WTC11 (cell line): Measurements from ENCODE around the gene TMEM117. TPM values are rescaled to one million over a fixed set of nuclear protein-coding genes. Genes with fewer than 3 reads are reported as not detected.

Experiments
- ATAC-seq: fragments of 200-7000 bp; cut with Tn5 transposase; 2 replicates; pipeline ENCODE4 v1.10.0; 2021; ENCODE audit warnings: mild to moderate bottlenecking, moderate library complexity
- CTCF ChIA-PET: fragments of 300-600 bp; sonication (Branson Sonifier 250); formaldehyde crosslinking; loops from one replicate; lab custom pipeline; 2021; ENCODE audit warnings: antibody characterized with exemption; lab: Charles Lee
- POLR2A ChIA-PET: fragments of 350-600 bp; sonication (Branson Sonifier 250); formaldehyde crosslinking; loops from one replicate; lab custom pipeline; 2021; ENCODE audit warnings: antibody characterized with exemption; lab: Charles Lee
- DNase-seq: peaks from one replicate; pipeline ENCODE4 v3.0.0; 2021; ENCODE audit warnings: low spot score
- H3K27ac Mint-ChIP-seq: 2 replicates; pipeline ENCODE4 v1.8.0; 2021; ENCODE audit warnings: mixed read lengths
- H3K27me3 Mint-ChIP-seq: 2 replicates; pipeline ENCODE4 v1.8.0; 2021; ENCODE audit warnings: low read depth, mild to moderate bottlenecking, moderate library complexity, mixed read lengths
- H3K36me3 Mint-ChIP-seq: 2 replicates; pipeline ENCODE4 v1.8.0; 2021; ENCODE audit warnings: mixed read lengths
- H3K4me1 Mint-ChIP-seq: 2 replicates; pipeline ENCODE4 v1.8.0; 2022; ENCODE audit warnings: mixed read lengths
- H3K4me3 Mint-ChIP-seq: 2 replicates; pipeline ENCODE4 v1.8.0; 2021; ENCODE audit warnings: mild to moderate bottlenecking, moderate library complexity, mixed read lengths
- H3K9me3 Mint-ChIP-seq: 2 replicates; pipeline ENCODE4 v1.8.0; 2021; ENCODE audit warnings: mixed read lengths
- ATF1 ChIP-seq: sonication (generic); formaldehyde crosslinking; IDR thresholded peaks from 2 replicates; pipeline ENCODE4 v1.8.1; 2023; ENCODE audit warnings: mild to moderate bottlenecking, moderate library complexity, missing genetic modification reagents
- HMGXB4 ChIP-seq: sonication (generic); formaldehyde crosslinking; IDR thresholded peaks from 2 replicates; pipeline ENCODE4 v1.8.1; 2023; ENCODE audit warnings: mild to moderate bottlenecking, moderate library complexity, missing genetic modification reagents
- MAX ChIP-seq: sonication (generic); formaldehyde crosslinking; IDR thresholded peaks from 2 replicates; pipeline ENCODE4 v1.8.0; 2022; ENCODE audit warnings: mild to moderate bottlenecking, missing genetic modification reagents
- MLX ChIP-seq: sonication (generic); formaldehyde crosslinking; IDR thresholded peaks from 2 replicates; pipeline ENCODE4 v1.8.1; 2023; ENCODE audit warnings: mild to moderate bottlenecking, missing genetic modification reagents, moderate library complexity
- MXD4 ChIP-seq: fragments of 250-450 bp; sonication (Bioruptor Pico); IDR thresholded peaks from 2 replicates; pipeline ENCODE4 v1.8.0; 2021; ENCODE audit warnings: mild to moderate bottlenecking, moderate library complexity, borderline replicate concordance
- NFATC4 ChIP-seq: fragments of 250-450 bp; sonication (Bioruptor Pico); IDR thresholded peaks from 2 replicates; pipeline ENCODE4 v1.9.0; 2021; ENCODE audit warnings: mild to moderate bottlenecking
- NFYB ChIP-seq: sonication (generic); formaldehyde crosslinking; conservative IDR thresholded peaks from 2 replicates; pipeline ENCODE4 v1.8.0; 2022; ENCODE audit warnings: low read depth, missing genetic modification reagents
- NR2C2 ChIP-seq: sonication (generic); formaldehyde crosslinking; IDR thresholded peaks from 2 replicates; pipeline ENCODE4 v1.8.0; 2022; ENCODE audit warnings: mild to moderate bottlenecking, missing genetic modification reagents
- NR3C1 ChIP-seq: sonication (generic); formaldehyde crosslinking; conservative IDR thresholded peaks from 2 replicates; pipeline ENCODE4 v1.8.1; 2023; ENCODE audit warnings: low read depth, mild to moderate bottlenecking, missing genetic modification reagents
- SMAD3 ChIP-seq: sonication (generic); formaldehyde crosslinking; IDR thresholded peaks from 2 replicates; pipeline ENCODE4 v1.8.0; 2022; ENCODE audit warnings: missing genetic modification reagents, mild to moderate bottlenecking, borderline replicate concordance
- TEAD1 ChIP-seq: sonication (generic); formaldehyde crosslinking; IDR thresholded peaks from 2 replicates; pipeline ENCODE4 v1.8.0; 2022; ENCODE audit warnings: mild to moderate bottlenecking, missing genetic modification reagents
- TEAD4 ChIP-seq: sonication (generic); formaldehyde crosslinking; IDR thresholded peaks from 2 replicates; pipeline ENCODE4 v1.8.0; 2022; ENCODE audit warnings: mild to moderate bottlenecking, missing genetic modification reagents
- ZMAT4 ChIP-seq: fragments of 250-450 bp; sonication (Bioruptor Pico); IDR thresholded peaks from 2 replicates; pipeline ENCODE4 v1.9.0; 2021; ENCODE audit warnings: mild to moderate bottlenecking
- ZNF219 ChIP-seq: sonication (generic); formaldehyde crosslinking; IDR thresholded peaks from 2 replicates; pipeline ENCODE4 v1.8.0; 2023; ENCODE audit warnings: missing genetic modification reagents, mild to moderate bottlenecking, borderline replicate concordance
- ZNF232 ChIP-seq: sonication (generic); formaldehyde crosslinking; IDR thresholded peaks from 2 replicates; pipeline ENCODE4 v1.8.0; 2022; ENCODE audit warnings: mild to moderate bottlenecking, missing genetic modification reagents
- ZNF263 ChIP-seq: sonication (generic); formaldehyde crosslinking; IDR thresholded peaks from 2 replicates; pipeline ENCODE4 v1.8.1; 2022; ENCODE audit warnings: low read depth, mild to moderate bottlenecking, moderate library complexity, missing genetic modification reagents
- ZNF281 ChIP-seq: sonication (generic); formaldehyde crosslinking; IDR thresholded peaks from 2 replicates; pipeline ENCODE4 v1.8.0; 2023; ENCODE audit warnings: mild to moderate bottlenecking, missing genetic modification reagents
- ZNF396 ChIP-seq: fragments of 250-450 bp; sonication (Bioruptor Pico); IDR thresholded peaks from 2 replicates; pipeline ENCODE4 v1.8.0; 2021; ENCODE audit warnings: mild to moderate bottlenecking, moderate library complexity, borderline replicate concordance
- ZNF416 ChIP-seq: fragments of 250-450 bp; sonication (Bioruptor Pico); IDR thresholded peaks from 2 replicates; pipeline ENCODE4 v1.9.0; 2021; ENCODE audit warnings: mild to moderate bottlenecking, inconsistent platforms
- total RNA-seq: library from RNA; stranded (reverse); gene quantifications from 3 replicates; pipeline ENCODE4 v1.2.3, GENCODE V29; 2021

The TMEM117 gene
- total RNA-seq, 1 experiment from 2014 or later = 1.5 TPM

- H3K4me3 Mint-ChIP-seq = no peak overlapping the region
- ChIA-PET CTCF (no interaction called here), POLR2A (no interaction called here)
- no peak overlapping the region for H3K27ac Mint-ChIP-seq
- ATAC-seq (no peak), DNase-seq (no peak)
- TF ChIP-seq MAX (CRISPR knock-in tag) (no peak), NR2C2 (CRISPR knock-in tag) (no peak), ZNF263 (CRISPR knock-in tag) (no peak), SMAD3 (CRISPR knock-in tag) (no peak), ZNF219 (CRISPR knock-in tag) (no peak), ZNF416 (no peak), ZNF281 (CRISPR knock-in tag) (no peak), MLX (CRISPR knock-in tag) (no peak), NFATC4 (CRISPR knock-in tag) (no peak), HMGXB4 (no peak), TEAD1 (CRISPR knock-in tag) (no peak)
- no peaks in the 10 kb centered on the region for H3K36me3 Mint-ChIP-seq
- H3K9me3 Mint-ChIP-seq = peaks cover 21% of the 10 kb centered on the region; the same call in 1 of the 2 replicates
- no peaks in the 10 kb centered on the region; the same call in 1 of the 2 replicates for H3K27me3 Mint-ChIP-seq
- no peaks in the 10 kb centered on the region for H3K4me1 Mint-ChIP-seq
These were observed 450.5 kb downstream of the TMEM117 start for GRCh38 chr12:44286336-44286735.

GRCh38 chr12:44286821-44287505 lies 451.1 kb downstream of the TMEM117 start:
- Mint-ChIP-seq H3K4me3 (no peak overlapping the region), H3K27me3 (no peaks in the 10 kb centered on the region; the same call in 1 of the 2 replicates), H3K9me3 (peaks cover 23% of the 10 kb centered on the region; the same call in 1 of the 2 replicates), H3K4me1 (no peaks in the 10 kb centered on the region), H3K27ac (no peak overlapping the region), H3K36me3 (no peaks in the 10 kb centered on the region)
- POLR2A ChIA-PET = no interaction called here
- DNase-seq = no peak
- CTCF ChIA-PET = no interaction called here
- TF ChIP-seq TEAD4 (no peak), ZNF232 (CRISPR knock-in tag) (no peak)
- no peak for ATAC-seq

- POLR2A ChIA-PET = no interaction called here
- Mint-ChIP-seq H3K36me3 (no peaks in the 10 kb centered on the region), H3K27ac (no peak overlapping the region), H3K4me3 (no peak overlapping the region), H3K4me1 (no peaks in the 10 kb centered on the region), H3K27me3 (no peaks in the 10 kb centered on the region; the same call in 1 of the 2 replicates), H3K9me3 (peaks cover 23% of the 10 kb centered on the region; the same call in 1 of the 2 replicates)
- no peak for TF ChIP-seq MXD4 (CRISPR knock-in tag)
- no peak for TF ChIP-seq ATF1 (CRISPR knock-in tag)
- TF ChIP-seq ZNF416 = no peak
- no peak for TF ChIP-seq ZNF396 (CRISPR knock-in tag)
- no peak for TF ChIP-seq TEAD1 (CRISPR knock-in tag)
- no peak for TF ChIP-seq ZMAT4 (CRISPR knock-in tag)
- no peak for TF ChIP-seq NR3C1
- no peak for TF ChIP-seq NFYB (CRISPR knock-in tag)
- DNase-seq (no peak), ATAC-seq (no peak)
- CTCF ChIA-PET = no interaction called here
These were observed 451.7 kb downstream of the TMEM117 start for GRCh38 chr12:44287545-44287944.
